CD4-positive, alpha-beta T cell (primary cell): Measurements from ENCODE around the gene LARGE1. TPM values are rescaled to one million over a fixed set of nuclear protein-coding genes. Genes with fewer than 3 reads are reported as not detected.

Experiments used
- ATAC-seq: fragments of 200-7000 bp; cut with Tn5 transposase; one replicate; pipeline ENCODE4 v1.10.0; 2022; ENCODE audit warnings: mild to moderate bottlenecking; ENCODE audit not compliant: poor library complexity
- CTCF ChIA-PET: fragments of 350-600 bp; sonication (Branson Sonifier 250); formaldehyde crosslinking; loops from one replicate; lab custom pipeline; 2021; ENCODE audit warnings: antibody characterized with exemption, inconsistent platforms; lab: Charles Lee
- POLR2A ChIA-PET: fragments of 350-600 bp; sonication (Branson Sonifier 250); formaldehyde crosslinking; loops from one replicate; lab custom pipeline; 2021; ENCODE audit warnings: antibody characterized with exemption, inconsistent platforms; lab: Charles Lee
- DNase-seq, 14 experiments: peaks; one replicate each; pipeline ENCODE4 v3.0.0-alpha.2; 2013 to 2020; ENCODE audit warnings: mixed read lengths in 2 of 14
- H3K27ac ChIP-seq, 2 donors: one replicate each; pipeline versions ENCODE4 v1.5.1 to v1.7.0; 2013; ENCODE audit warnings: low read length in 2 of 2, low read depth in 1 of 2, mild to moderate bottlenecking in 1 of 2
- H3K27me3 ChIP-seq, 2 experiments: 1 replicate in 1 of 2; 2 replicates in 1 of 2; pipeline versions ENCODE4 v1.6.1 to v1.7.0; 2013; ENCODE audit warnings: low read length in 2 of 2, control low read depth in 1 of 2, mild to moderate bottlenecking in 1 of 2, moderate library complexity in 1 of 2; ENCODE audit not compliant: insufficient read depth in 2 of 2, control insufficient read depth in 1 of 2
- H3K36me3 ChIP-seq: one replicate; pipeline ENCODE4 v1.6.1; 2013; ENCODE audit warnings: low read length, control low read depth; ENCODE audit not compliant: insufficient read depth
- H3K4me1 ChIP-seq: one replicate; pipeline ENCODE4 v1.6.1; 2013; ENCODE audit warnings: low read length, control low read depth; ENCODE audit not compliant: insufficient read depth
- H3K4me3 ChIP-seq: one replicate; pipeline ENCODE4 v1.5.1; 2013; ENCODE audit warnings: mild to moderate bottlenecking, low read length, moderate library complexity
- H3K9me3 ChIP-seq, 2 experiments: 1 replicate in 1 of 2; 2 replicates in 1 of 2; pipeline versions ENCODE4 v1.6.1 to v1.7.0; 2013; ENCODE audit warnings: low read length in 2 of 2, mild to moderate bottlenecking in 2 of 2, control low read depth in 1 of 2, moderate library complexity in 1 of 2; ENCODE audit not compliant: control insufficient read depth in 1 of 2, insufficient read depth in 1 of 2
- H3K27ac Mint-ChIP-seq: one replicate; pipeline ENCODE4 v1.8.0; 2020; ENCODE audit warnings: mixed read lengths
- H3K27me3 Mint-ChIP-seq: one replicate; pipeline ENCODE4 v1.8.0; 2021; ENCODE audit warnings: mixed read lengths
- H3K36me3 Mint-ChIP-seq: one replicate; pipeline ENCODE4 v1.8.0; 2021; ENCODE audit warnings: low read depth, mixed read lengths
- H3K4me1 Mint-ChIP-seq: one replicate; pipeline ENCODE4 v1.8.0; 2021; ENCODE audit warnings: low read depth, mixed read lengths
- H3K4me3 Mint-ChIP-seq: one replicate; pipeline ENCODE4 v1.8.0; 2020; ENCODE audit warnings: mild to moderate bottlenecking, mixed read lengths
- H3K9me3 Mint-ChIP-seq: one replicate; pipeline ENCODE4 v1.8.0; 2020; ENCODE audit warnings: mixed read lengths
- CTCF ChIP-seq: fragments of 200-600 bp; IDR thresholded peaks from one replicate; pipeline ENCODE4 v1.8.0; 2022; ENCODE audit warnings: antibody characterized with exemption, mild to moderate bottlenecking
- intact Hi-C, 2 experiments: fragments of 100-400 bp; cut with DNase I in 1 of 2; cut with micrococcal nuclease in 1 of 2; formaldehyde crosslinking; loops; one replicate each; pipeline versions ENCODE4 v1.15.1 to v1.9.0; 2023 to 2025; cut with DNase I, micrococcal nuclease
- total RNA-seq, 174 experiments: library from RNA in 2 of 174; stranded (reverse) in 2 of 174; gene quantifications; one replicate each; pipeline ENCODE4 v1.2.3 and lab custom pipeline; 2021 to 2026

LARGE1 gene
- total RNA-seq, 2 experiments from 2014 or later, result 0.14 to 0.70 TPM

DNA sequence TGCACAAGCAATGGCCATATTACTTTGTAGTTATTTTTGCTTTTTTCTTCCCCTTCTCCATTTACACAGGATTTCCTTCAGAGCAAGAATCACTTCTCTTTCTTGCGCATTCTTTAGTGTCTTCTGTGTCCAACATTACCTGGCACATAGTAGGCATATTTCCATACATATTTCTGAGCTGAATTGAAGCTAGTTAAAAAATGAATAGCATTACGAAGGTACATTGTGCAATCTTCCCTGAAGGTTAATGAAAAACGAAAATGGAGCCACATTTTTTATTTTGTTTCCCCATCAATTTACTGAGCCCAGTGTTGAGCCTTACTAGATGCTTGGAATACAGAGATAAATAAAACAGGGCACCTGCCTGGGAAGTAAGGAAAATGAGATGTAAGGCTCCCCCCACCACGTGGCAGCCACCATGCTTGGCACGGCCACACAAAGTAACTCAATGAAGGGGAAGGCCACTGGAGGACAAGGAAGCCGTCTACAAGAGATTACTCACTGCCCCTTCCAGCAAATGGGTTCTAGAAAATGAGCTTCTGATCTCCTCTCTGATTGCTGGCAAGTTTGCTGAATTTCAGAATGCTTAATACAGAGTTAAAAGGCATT lies 381.9 kb downstream of the LARGE1 start:
- no peaks in the 10 kb centered on the region for H3K27me3 ChIP-seq
- Mint-ChIP-seq H3K4me3 (no peak overlapping the region), H3K9me3 (no peaks in the 10 kb centered on the region), H3K4me1 (no peaks in the 10 kb centered on the region), H3K27me3 (no peaks in the 10 kb centered on the region), H3K27ac (no peak overlapping the region), H3K36me3 (no peaks in the 10 kb centered on the region)
- H3K4me3 ChIP-seq, result no peak overlapping the region
- H3K4me1 ChIP-seq, result no peaks in the 10 kb centered on the region
- H3K36me3 ChIP-seq, result no peaks in the 10 kb centered on the region
- DNase-seq, result no peak
- H3K9me3 ChIP-seq, result peaks cover 0 to 21% of the 10 kb centered on the region in 2 experiments
- CTCF ChIA-PET, result no interaction called here
- H3K27ac ChIP-seq, result no peak overlapping the region
- TF ChIP-seq CTCF, result no peak
- POLR2A ChIA-PET, result no interaction called here
- intact Hi-C loops, result no loop called here
- ATAC-seq, result no peak

GRCh38 chr22:33537059-33537458 lies 383.2 kb downstream of the LARGE1 start:
- ChIA-PET POLR2A (no interaction called here), CTCF (no interaction called here)
- Histone ChIP-seq H3K4me3 (no peak overlapping the region), H3K27ac (no peak overlapping the region), H3K9me3 (peaks cover 0 to 21% of the 10 kb centered on the region in 2 experiments), H3K4me1 (no peaks in the 10 kb centered on the region), H3K36me3 (no peaks in the 10 kb centered on the region), H3K27me3 (no peaks in the 10 kb centered on the region)
- ATAC-seq (no peak), DNase-seq (no peak)
- H3K27me3 Mint-ChIP-seq, result no peaks in the 10 kb centered on the region
- H3K4me1 Mint-ChIP-seq, result no peaks in the 10 kb centered on the region
- intact Hi-C loops, result no loop called here
- TF ChIP-seq CTCF, result no peak
- no peak overlapping the region for H3K4me3 Mint-ChIP-seq
- H3K36me3 Mint-ChIP-seq, result no peaks in the 10 kb centered on the region
- no peaks in the 10 kb centered on the region for H3K9me3 Mint-ChIP-seq
- no peak overlapping the region for H3K27ac Mint-ChIP-seq

- H3K27ac Mint-ChIP-seq, result no peak overlapping the region
- POLR2A ChIA-PET, result no interaction called here
- TF ChIP-seq CTCF, result no peak
Observed at GRCh38 chr22:33535937-33536875, 384.1 kb downstream of the LARGE1 start.

More at GRCh38 chr22:33535937-33536875, 384.1 kb downstream of the LARGE1 start:
- H3K4me3 ChIP-seq, result no peak overlapping the region
- no peaks in the 10 kb centered on the region for H3K27me3 ChIP-seq
- Mint-ChIP-seq H3K9me3 (no peaks in the 10 kb centered on the region), H3K27me3 (no peaks in the 10 kb centered on the region), H3K4me1 (no peaks in the 10 kb centered on the region), H3K4me3 (no peak overlapping the region), H3K36me3 (no peaks in the 10 kb centered on the region)
- H3K4me1 ChIP-seq, result no peaks in the 10 kb centered on the region
- CTCF ChIA-PET, result no interaction called here
- intact Hi-C loops, result no loop called here
- no peak for ATAC-seq
- H3K36me3 ChIP-seq, result no peaks in the 10 kb centered on the region
- no peak overlapping the region for H3K27ac ChIP-seq
- H3K9me3 ChIP-seq, result peaks cover 0 to 21% of the 10 kb centered on the region in 2 experiments
- DNase-seq, result no peak
